ENCODE measurements around the gene TMEM184B.

DNA sequence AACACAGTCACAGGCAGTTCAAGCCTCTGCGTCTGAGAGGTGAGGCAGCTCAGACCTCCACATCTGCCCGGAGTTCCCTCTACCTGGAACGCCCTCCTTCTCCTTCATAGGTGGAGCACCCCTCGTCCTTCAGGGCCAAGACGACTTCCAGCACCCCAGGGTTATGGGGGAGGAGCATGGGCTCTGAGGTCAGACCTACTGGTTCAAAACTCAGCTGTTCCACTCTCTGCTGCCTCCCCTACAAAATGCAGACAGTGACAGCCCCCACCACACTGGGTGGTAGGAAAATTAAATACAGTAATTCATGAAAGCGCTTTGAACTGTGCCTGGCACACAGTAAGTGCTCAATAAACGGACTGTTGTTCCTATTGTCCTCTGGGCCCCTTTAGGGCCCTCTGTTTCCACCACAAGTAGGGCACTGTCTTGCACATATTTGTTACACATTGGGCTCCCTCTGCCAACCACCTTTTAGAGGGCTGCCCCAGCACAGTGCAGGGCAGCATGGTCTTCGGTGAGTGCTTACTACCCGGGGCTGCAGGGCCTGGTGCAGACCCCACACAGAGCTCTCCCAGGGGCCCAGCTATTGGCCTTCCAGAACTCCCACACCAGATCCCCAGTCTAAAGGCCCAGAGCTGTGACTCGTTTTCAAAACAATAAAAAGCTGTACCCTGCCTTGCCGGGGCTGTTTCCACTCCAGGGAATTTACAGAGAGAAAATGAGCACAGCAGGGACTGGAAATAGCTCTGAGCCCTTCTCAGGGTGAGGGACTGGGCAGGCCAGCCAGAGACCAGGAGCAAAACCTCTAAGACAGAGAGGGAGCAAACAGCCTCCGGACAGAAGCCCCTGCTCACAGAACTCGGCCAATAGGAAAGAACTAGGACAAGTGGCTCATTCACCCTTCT lies 2.5 kb downstream of the TMEM184B start:
- TF ChIP-seq, protein P1, sequence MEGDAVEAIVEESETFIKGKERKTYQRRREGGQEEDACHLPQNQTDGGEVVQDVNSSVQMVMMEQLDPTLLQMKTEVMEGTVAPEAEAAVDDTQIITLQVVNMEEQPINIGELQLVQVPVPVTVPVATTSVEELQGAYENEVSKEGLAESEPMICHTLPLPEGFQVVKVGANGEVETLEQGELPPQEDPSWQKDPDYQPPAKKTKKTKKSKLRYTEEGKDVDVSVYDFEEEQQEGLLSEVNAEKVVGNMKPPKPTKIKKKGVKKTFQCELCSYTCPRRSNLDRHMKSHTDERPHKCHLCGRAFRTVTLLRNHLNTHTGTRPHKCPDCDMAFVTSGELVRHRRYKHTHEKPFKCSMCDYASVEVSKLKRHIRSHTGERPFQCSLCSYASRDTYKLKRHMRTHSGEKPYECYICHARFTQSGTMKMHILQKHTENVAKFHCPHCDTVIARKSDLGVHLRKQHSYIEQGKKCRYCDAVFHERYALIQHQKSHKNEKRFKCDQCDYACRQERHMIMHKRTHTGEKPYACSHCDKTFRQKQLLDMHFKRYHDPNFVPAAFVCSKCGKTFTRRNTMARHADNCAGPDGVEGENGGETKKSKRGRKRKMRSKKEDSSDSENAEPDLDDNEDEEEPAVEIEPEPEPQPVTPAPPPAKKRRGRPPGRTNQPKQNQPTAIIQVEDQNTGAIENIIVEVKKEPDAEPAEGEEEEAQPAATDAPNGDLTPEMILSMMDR (IDR thresholded peaks at IDR 0.05; ENCODE audit: low read depth, low read length, poor library complexity, severe bottlenecking): no peak
- TF ChIP-seq EZH2phosphoT487 (IDR thresholded peaks at IDR 0.05; ENCODE audit: borderline replicate concordance, low read length): no peak
